GM21825 (cell line): Measurements from ENCODE around the gene SPPL3.
"Not testable (repeated sequence)": the region's sequence is repeated elsewhere in the genome, so short reads cannot be mapped to it uniquely, and the experiment has no call there.

Experiments used
- ATAC-seq: cut with Tn5 transposase; IDR thresholded peaks from one replicate; pipeline ENCODE4 v1.9.1; 2021; ENCODE audit warnings: mild to moderate bottlenecking, moderate library complexity; ENCODE audit not compliant: unreplicated experiment

The SPPL3 gene

DNA sequence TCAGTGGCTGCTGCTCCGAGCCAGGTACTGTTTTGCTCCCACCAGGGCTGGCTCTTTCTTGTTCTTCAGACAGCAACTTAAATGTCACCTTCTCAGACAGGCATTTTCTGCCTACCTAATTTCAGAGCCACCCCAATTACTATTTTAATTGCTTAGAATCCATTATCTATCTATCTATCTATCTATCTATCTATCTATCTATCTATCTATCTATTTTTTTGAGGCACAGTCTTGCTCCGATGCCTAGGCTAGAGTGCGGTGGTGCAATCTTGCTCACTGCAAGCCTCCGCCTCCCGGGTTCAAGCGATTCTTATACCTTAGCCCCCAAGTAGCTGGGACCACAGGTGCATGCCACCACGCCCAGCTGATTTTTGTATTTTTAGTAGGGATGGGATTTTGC is 58.5 kb downstream of the SPPL3 start:
- ATAC-seq: no peak

- ATAC-seq: no peak
Measured at GRCh38 chr12:120844768-120845449, 59.2 kb downstream of the SPPL3 start.

- no peak for ATAC-seq
Measured at GRCh38 chr12:120844297-120844696, 59.9 kb downstream of the SPPL3 start.

- ATAC-seq: no peak
Measured at GRCh38 chr12:120843472-120843871, 60.7 kb downstream of the SPPL3 start.

GRCh38 chr12:120842595-120842994 is 61.6 kb downstream of the SPPL3 start:
- no peak for ATAC-seq

DNA sequence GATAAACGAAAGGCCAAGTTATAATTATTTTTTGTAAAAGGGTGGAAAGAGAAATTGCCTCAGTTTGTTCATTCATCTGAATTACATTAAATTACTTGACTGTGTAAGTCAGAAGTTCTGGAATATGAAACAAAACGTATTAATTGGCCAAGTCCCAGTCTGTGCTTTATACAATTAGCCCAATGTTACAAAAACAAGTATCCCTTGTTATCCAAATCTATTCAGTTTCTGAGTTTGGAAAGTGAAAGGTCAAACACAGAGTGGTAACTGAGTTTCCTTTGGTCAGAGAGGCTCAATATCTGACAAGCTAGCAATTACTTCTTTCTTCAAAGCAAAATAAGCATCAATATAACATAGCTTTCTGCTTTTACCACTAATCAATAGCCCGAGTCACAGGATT is 62.6 kb downstream of the SPPL3 start:
- no peak for ATAC-seq

GRCh38 chr12:120839503-120839902 is 64.7 kb downstream of the SPPL3 start:
- no peak for ATAC-seq

DNA sequence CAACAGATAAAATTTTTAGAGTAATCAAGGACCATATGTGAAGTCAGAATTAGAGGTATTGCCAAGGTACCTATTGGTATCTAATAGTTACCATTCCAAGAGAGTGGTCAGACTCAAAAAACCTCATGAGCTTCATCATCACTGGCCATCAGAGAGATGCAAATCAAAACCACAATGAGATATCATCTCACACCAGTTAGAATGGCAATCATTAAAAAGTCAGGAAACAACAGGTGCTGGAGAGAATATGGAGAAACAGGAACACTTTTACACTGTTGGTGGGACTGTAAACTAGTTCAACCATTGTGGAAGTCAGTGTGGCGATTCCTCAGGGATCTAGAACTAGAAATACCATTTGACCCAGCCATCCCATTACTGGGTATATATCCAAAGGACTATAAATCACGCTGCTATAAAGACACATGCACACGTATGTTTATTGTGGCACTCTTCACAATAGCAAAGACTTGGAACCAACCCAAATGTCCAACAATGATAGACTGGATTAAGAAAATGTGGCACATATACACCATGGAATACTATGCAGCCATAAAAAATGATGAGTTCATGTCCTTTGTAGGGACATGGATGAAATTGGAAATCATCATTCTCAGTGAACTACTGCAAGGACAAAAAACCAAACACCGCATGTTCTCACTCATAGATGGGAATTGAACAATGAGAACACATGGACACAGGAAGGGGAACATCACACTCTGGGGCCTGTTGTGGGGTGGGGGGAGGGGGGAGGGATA is 65.4 kb downstream of the SPPL3 start:
- not testable (repeated sequence) for ATAC-seq

DNA sequence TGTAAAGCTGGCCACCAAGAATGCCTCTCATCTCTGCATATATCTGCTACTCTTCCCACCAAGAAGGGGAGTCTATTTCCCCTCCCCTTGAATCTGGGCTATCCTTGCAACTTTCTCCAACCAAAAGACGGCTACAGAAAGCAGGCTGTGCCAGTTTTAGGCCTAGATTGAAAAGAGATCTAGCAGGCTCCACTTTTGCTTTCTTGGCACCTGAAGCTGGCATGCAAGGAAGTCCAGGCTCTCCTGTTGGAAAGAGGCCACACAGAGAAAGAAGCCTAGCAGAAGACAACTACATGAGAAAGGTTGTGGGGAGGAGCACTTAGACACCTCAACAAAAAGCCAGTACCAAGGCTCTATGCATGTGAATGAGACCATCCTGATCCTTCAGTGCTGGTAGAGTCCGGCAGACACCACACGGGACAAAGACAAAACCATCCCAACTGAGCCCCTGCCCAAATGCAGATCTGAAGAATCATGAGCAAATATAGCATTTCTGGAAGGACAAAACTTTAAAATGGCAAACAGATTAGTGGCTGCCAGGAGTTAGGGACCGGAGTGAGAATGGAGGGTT is 68.0 kb downstream of the SPPL3 start:
- ATAC-seq: no peak

DNA sequence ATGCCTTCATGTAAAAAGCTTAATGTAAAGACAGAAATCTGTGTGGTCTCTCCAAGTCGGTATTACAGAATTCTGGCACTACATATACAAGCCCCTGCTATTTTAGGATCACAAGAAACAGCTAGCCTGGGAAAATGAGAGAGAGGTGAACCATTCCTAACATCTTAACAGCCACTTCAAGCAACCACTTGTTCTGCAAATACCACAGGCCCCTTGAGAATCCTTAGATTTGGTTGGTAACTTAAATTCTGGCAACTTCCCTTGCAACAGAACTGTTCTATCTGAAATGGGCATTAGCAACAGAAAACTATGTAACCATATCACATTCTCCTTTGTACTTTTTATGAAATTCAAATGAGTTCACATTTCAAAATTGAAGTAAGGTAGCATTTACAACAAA is 68.5 kb downstream of the SPPL3 start:
- no peak for ATAC-seq

DNA sequence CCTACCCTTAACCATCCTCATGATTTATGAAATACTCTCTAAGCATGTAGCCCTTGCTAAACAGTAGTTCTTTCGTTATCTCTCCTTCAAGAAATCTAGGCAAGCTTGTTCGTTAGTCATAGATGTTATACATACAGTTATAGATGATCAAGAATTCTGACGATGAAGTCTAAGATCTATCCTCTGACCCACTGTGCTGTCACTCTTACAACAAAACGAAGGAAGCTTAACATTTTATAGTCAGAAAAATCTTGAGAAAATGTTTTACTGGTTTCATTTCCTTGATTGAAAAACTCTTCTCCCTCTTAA is 68.9 kb downstream of the SPPL3 start:
- no peak for ATAC-seq

- no peak for ATAC-seq
Measured at GRCh38 chr12:120834489-120835303, 69.5 kb downstream of the SPPL3 start.

GRCh38 chr12:120833849-120834248 is 70.3 kb downstream of the SPPL3 start:
- ATAC-seq: no peak

GRCh38 chr12:120832737-120833136 is 71.4 kb downstream of the SPPL3 start:
- ATAC-seq: no peak

DNA sequence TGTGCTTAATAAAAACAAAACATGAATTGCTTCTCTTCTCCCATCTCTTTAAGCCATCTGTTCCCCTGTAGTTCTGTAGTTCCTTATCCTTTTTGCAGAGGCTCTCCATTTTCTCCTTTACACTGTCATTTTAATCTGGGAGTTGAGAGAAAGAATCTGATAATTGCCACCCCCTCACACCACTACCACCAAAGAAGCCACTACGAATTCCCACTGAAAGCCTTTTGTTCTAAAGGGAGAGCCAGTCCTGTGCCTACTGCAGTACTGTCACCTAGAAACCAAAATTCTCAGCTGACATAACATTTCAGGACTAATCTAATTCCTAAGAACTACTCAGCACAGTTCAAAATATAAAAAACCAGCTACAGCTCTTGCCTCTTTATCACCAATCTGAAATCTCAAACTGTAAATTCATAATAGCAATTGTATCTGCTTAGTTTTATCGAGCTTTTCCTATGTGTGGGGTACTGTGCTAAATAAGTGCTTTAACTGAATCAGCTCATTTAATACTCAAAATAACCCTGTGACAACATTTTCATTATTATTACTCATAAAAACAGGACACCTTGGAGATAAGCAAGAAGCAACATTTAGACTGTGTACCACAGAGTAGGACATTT is 72.4 kb downstream of the SPPL3 start:
- ATAC-seq: no peak

DNA sequence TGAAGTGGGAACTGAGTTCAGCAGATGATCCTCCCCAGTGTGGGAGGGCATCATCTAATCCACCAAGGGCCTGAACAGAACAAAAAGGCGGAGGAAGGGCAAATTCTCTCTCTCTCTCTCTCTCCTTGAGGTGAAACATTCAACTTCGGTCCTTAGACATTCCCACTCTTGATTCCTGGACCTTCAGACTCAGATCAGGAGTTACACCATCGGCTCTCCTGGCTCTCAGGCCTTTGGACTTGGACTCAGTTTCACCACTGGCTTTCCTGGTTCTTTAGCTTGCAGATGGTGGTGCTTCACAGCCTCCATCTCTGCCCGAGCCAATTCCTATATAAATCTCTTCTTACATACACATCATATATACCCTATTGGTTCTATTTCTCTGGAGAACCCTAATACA is 73.2 kb downstream of the SPPL3 start:
- no peak for ATAC-seq

- ATAC-seq: no peak
Measured at GRCh38 chr12:120830052-120830940, 73.9 kb downstream of the SPPL3 start.

GRCh38 chr12:120826335-120826734 is 77.8 kb downstream of the SPPL3 start:
- no peak for ATAC-seq

- ATAC-seq: no peak
Measured at GRCh38 chr12:120825337-120825736, 78.8 kb downstream of the SPPL3 start.

GRCh38 chr12:120822832-120823503 is 81.2 kb downstream of the SPPL3 start:
- ATAC-seq: no peak
